HG02642 (cell line): Measurements from ENCODE around the gene CHRNG.

Source experiments
- ATAC-seq: cut with Tn5 transposase; IDR thresholded peaks from one replicate; pipeline ENCODE4 v1.9.1; 2021; ENCODE audit warnings: mild to moderate bottlenecking; ENCODE audit not compliant: unreplicated experiment, poor library complexity

The CHRNG gene

GRCh38 chr2:232539298-232540231 is at the start of gene CHRNG:
TSS of gene CHRNG (plus strand) at chr2:232539692. CDS start at chr2:232539748, 56 bp downstream.
- no peak for ATAC-seq

GRCh38 chr2:232490221-232491138 is 49.0 kb upstream of the CHRNG start:
- ATAC-seq, result no peak

GRCh38 chr2:232491139-232491780 is 48.2 kb upstream of the CHRNG start:
- ATAC-seq, result no peak

- no peak for ATAC-seq
These were observed 47.1 kb upstream of the CHRNG start for GRCh38 chr2:232492236-232492848.

- no peak for ATAC-seq
These were observed 46.4 kb upstream of the CHRNG start for GRCh38 chr2:232492963-232493700.

- ATAC-seq, result no peak
These were observed 45.6 kb upstream of the CHRNG start for GRCh38 chr2:232493701-232494474.

- no peak for ATAC-seq
These were observed 45.0 kb upstream of the CHRNG start for GRCh38 chr2:232494542-232494941.

- ATAC-seq, result no peak
These were observed 44.2 kb upstream of the CHRNG start for GRCh38 chr2:232495292-232495691.

GRCh38 chr2:232496501-232497270 is 42.8 kb upstream of the CHRNG start:
- no peak for ATAC-seq

- ATAC-seq, result no peak
These were observed 42.1 kb upstream of the CHRNG start for GRCh38 chr2:232497348-232497747.

- no peak for ATAC-seq
These were observed 41.0 kb upstream of the CHRNG start for GRCh38 chr2:232498452-232498851.

GRCh38 chr2:232501331-232501771 is 38.1 kb upstream of the CHRNG start:
- no peak for ATAC-seq

GRCh38 chr2:232501794-232502390 is 37.6 kb upstream of the CHRNG start:
- ATAC-seq, result no peak

GRCh38 chr2:232502511-232502910 is 37.0 kb upstream of the CHRNG start:
- no peak for ATAC-seq

GRCh38 chr2:232502911-232503808 is 36.3 kb upstream of the CHRNG start:
- no peak for ATAC-seq

GRCh38 chr2:232503809-232504323 is 35.6 kb upstream of the CHRNG start:
- ATAC-seq, result no peak
